ENCODE measurements around the gene CDC27. TPM values are rescaled to one million over a fixed set of nuclear protein-coding genes. Genes with fewer than 3 reads are reported as not detected.
A peak's percentile ranks its signal among the peaks of the same experiment; 100 is the strongest.

CDC27 gene
- total RNA-seq, 1 donor: 130 TPM

DNA sequence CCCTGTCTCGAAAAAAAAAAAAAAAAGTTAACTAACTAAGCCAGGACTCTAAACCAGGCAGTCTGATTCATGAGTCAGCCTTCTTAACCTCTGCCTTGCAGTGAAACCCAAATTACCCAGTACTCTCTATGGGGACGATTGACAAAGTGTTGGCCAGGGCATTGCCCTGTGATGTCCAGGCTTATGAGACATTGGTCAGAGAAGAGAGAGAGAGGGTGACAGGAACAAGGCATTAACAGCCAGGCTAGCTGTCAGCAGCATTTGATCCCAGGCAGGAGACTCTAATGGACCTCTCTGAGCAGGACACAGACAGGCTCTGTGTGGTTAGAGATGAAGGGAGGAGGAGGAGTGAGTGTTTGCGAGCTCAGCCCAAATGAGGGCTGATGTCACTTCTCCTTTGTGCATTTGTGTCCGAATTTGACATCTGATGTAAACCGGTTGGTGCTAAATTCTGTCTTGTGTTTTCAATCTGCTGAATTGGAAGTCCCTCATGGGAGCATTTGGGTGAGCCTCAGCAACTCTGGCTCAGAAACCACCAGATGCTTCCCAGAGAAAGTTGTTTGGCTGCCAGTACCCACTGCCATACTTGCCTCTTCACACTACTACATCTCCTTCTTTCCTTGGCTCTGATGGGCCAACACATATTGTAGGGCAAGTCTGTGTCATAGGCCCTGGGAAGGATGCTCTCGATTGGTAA, 15.8 kb upstream of the CDC27 start:
- H3K4me3 ChIP-seq (ENCODE audit: low read depth, low read length): no peak overlapping the region

DNA sequence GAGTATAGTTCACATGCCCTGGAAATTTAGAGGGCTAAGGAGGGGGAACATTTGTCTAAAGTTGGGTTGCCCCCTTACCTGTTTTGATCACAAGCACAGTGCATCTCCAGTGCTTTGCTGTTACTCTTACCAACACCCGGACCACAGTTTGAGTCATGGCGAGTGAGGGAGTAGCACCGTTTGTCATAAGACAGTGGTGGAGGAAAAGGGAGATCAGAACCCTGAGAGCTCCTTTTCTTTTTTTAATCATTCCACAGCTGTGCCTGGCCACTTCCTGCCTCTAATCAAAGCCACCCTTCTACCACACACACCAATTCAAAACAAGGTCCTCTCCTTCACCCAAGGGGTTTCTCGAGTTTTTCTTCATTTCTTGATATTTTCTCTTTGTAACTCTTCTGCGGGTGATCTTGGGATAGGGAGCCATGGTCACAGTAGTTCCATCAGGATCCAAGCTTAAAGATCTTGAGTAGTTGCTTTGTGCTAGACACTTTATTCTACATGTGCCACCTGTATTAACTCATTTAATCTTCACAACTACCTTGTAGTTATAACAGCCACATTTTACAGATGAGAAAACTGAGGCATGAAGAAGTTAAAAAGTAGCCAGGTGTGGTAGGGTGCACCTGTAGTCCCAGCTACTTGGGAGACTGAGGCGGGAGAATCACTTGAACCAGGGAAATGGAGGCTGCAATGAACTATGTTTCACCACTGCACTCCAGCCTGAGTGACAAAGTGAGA, 15.1 kb upstream of the CDC27 start:
- no peak overlapping the region for H3K4me3 ChIP-seq (ENCODE audit: low read depth, low read length)
- peak; percentile 43 for DNase-seq (ENCODE audit: low read depth)
- TF ChIP-seq, protein P1, sequence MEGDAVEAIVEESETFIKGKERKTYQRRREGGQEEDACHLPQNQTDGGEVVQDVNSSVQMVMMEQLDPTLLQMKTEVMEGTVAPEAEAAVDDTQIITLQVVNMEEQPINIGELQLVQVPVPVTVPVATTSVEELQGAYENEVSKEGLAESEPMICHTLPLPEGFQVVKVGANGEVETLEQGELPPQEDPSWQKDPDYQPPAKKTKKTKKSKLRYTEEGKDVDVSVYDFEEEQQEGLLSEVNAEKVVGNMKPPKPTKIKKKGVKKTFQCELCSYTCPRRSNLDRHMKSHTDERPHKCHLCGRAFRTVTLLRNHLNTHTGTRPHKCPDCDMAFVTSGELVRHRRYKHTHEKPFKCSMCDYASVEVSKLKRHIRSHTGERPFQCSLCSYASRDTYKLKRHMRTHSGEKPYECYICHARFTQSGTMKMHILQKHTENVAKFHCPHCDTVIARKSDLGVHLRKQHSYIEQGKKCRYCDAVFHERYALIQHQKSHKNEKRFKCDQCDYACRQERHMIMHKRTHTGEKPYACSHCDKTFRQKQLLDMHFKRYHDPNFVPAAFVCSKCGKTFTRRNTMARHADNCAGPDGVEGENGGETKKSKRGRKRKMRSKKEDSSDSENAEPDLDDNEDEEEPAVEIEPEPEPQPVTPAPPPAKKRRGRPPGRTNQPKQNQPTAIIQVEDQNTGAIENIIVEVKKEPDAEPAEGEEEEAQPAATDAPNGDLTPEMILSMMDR (IDR thresholded peaks at IDR 0.05; ENCODE audit: insufficient read depth, low read depth, low read length): no peak

More for the DNA sequence above, 15.8 kb upstream of the CDC27 start:
- TF ChIP-seq, protein P1 (IDR thresholded peaks at IDR 0.05; ENCODE audit: insufficient read depth, low read depth, low read length): no peak
- DNase-seq (ENCODE audit: low read depth): peak; percentile 43

DNA sequence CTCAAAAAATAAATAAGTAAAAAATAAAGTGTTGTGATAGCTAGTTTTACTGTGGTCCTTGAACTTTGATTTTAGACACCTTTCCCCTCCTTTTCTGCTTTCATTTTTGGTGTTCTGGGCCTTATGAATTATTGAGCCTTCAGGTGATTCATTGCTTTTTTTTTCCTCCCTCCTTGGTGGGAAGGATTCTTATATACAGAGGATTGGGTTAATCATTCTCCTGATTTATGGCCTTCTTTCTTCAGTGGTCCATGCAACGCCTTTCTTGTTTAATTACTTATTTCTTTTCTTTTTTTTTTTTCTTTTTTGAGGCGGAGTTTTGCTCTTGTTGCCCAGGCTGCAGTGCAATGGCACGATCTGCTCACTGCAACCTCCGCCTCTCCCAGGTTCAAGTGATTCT, 12.1 kb upstream of the CDC27 start:
- H3K4me3 ChIP-seq (ENCODE audit: low read depth, low read length): no peak overlapping the region
- TF ChIP-seq, protein P1 (IDR thresholded peaks at IDR 0.05; ENCODE audit: insufficient read depth, low read depth, low read length): no peak
- DNase-seq (ENCODE audit: low read depth): no peak

DNA sequence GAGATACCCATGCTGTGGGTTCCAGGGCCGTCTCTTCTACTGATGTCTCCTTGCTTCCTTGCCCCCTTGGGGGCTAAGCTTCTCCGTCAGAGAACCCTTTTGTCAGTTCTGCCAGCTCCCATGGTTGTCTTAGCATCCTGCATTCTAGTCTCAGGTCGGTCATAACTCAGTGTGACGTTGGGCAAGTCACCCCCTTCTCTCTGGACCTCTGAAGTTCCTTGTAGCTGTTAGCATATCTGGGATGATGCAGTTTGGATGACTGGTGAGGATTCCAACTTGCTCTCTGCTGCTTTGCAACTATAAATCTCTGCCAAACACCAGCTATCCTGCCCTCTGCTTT, 11.2 kb upstream of the CDC27 start:
- no peak overlapping the region for H3K4me3 ChIP-seq (ENCODE audit: low read depth, low read length)
- no peak for DNase-seq (ENCODE audit: low read depth)
- TF ChIP-seq, protein P1 (IDR thresholded peaks at IDR 0.05; ENCODE audit: insufficient read depth, low read depth, low read length): no peak

DNA sequence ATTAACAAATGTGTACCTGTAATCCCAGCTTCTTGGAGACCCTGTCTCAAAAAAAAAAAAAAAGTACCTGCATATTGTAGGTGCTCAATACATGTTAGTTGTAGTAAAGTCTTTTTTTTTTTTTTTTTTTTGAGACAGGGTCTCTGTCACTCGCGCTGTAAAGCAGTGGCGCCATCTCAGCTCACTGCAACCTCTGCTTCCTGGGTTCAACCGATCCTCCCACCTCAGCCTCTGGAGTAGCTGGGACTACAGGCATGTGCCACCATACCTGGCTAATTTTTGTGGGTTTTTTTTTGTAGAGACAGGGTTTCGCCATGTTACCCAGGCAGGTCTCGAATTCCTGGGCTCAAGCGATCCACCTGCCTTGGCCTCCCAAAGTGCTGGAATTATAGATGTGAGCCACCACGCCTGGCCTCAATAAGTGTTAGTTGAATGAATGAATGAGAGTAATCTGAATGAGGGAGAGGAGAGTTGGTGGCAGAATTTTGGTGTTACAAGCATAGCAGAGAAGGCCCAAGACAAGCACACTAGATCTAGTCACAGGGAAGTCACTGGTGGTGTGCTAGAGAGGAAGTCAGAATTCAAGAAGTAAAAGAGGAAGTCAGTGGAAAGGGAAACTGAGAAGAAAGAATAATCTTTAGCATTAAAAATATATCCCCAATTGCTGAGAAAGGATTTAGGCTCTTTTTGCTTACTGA, 10.7 kb upstream of the CDC27 start:
- TF ChIP-seq, protein P1 (IDR thresholded peaks at IDR 0.05; ENCODE audit: insufficient read depth, low read depth, low read length): no peak

DNA sequence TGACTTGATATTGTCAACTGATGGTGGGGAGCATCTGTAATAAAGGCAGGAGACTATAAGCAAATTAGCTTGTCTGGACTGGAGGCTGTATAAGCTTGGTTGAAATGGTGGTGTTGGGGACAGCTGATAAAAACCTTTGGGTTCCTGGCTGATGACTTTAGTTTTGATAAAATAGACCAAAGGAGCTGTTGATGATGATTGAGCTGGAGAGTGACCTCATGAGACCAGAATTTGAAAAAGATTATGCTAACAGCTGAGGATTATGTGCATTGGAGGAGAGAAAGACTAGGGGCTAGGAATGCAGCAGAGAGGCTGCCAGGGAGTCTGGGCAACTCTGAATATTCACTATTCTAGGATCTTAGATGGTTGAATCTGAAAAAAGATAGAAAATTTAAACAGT, 8.7 kb upstream of the CDC27 start:
- no peak for DNase-seq (ENCODE audit: low read depth)

More for the DNA sequence above, 10.7 kb upstream of the CDC27 start:
- DNase-seq (ENCODE audit: low read depth): no peak
- no peak overlapping the region for H3K4me3 ChIP-seq (ENCODE audit: low read depth, low read length)

More for the DNA sequence above, 8.7 kb upstream of the CDC27 start:
- TF ChIP-seq, protein P1 (IDR thresholded peaks at IDR 0.05; ENCODE audit: insufficient read depth, low read depth, low read length): no peak
- no peak overlapping the region for H3K4me3 ChIP-seq (ENCODE audit: low read depth, low read length)
